Stimulated activated CD8-positive, alpha-beta memory T cell treated with anti-CD3 and anti-CD28 coated beads, Interleukin-7, amount 100 ng/mL, for 1 hour (primary cell): ENCODE results near the gene SPATA7.

ENCODE experiments used
- DNase-seq, 2 donors: peaks; one replicate each; pipeline ENCODE4 v3.0.0-alpha.2; 2020; ENCODE audit warnings: low read depth in 2 of 2

Gene SPATA7

DNA sequence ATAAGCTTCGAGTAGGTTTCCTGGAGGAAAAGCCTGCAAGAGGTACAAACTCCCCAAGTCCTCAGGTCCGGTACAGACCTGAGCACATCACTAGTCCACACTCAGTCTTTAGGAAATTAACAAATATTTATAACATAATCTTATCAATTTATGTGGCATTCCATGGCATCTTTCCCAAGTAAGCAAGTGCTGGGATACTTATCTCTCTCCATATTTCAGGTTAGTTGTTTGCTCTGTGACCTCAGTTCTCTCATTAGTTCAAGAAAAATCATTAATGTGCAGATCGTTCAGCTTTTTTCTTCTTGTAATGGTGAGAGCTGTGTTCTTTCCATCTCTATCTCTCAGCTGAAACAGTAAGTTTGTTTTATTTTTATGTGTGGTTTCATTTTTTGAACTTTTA is 34.7 kb downstream of the SPATA7 start:
- DNase-seq = no peak

- DNase-seq = no peak
These were observed 35.8 kb downstream of the SPATA7 start for GRCh38 chr14:88421286-88421685.

DNA sequence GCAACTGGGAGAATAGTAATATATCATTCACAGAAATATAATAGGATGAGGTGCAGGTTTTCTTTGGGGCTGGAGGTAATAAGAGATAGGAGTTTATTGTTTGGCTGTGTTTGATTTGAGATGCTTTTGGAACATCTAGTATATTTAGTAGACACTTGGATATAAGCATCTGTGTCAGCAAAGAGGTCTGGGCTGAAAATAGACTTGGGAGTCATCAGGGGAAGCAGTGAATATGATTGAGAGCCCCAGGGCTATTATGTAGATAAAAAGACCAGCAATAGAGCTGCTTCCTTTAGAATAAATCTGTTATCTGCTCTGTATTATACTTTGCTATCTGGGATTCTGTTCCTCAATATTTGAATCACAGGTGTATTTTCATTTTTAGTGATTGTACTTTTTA is 36.6 kb downstream of the SPATA7 start:
- DNase-seq = no peak

DNA sequence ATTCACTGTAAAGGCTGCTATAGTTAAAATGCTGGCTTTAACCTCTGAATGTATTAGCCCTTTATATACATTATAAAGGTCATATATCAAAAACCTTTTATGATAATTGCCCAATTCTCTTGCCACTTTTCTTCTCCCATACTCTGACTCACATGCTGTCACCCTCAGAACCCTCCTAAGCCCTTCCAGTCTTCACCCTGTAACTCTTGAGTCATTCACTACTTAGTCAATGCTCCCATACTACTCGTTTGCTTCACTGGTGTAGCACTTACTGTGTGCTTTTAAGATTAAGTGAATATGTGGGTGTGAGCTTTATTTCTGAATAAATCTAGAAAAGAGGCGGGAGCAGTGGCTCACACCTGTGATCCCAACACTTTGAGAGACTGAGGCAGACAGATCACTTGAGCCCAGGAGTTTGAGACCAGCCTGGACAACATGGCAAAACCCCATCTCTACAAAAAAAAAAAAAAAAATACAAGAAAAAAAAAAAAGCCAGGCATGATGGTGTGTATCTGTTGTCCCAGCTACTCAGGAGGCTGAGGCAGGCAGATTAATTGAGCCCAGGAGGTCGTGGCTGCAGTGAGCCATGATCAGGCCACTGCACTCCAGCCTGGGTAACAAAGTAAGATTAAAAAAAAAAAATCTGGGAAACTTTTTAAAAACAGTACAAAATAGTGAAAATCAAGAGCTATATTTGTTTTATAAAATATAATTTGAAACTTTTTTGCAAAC is 37.6 kb downstream of the SPATA7 start:
- no peak for DNase-seq

- DNase-seq = no peak
These were observed 39.1 kb downstream of the SPATA7 start for GRCh38 chr14:88424573-88424972.

DNA sequence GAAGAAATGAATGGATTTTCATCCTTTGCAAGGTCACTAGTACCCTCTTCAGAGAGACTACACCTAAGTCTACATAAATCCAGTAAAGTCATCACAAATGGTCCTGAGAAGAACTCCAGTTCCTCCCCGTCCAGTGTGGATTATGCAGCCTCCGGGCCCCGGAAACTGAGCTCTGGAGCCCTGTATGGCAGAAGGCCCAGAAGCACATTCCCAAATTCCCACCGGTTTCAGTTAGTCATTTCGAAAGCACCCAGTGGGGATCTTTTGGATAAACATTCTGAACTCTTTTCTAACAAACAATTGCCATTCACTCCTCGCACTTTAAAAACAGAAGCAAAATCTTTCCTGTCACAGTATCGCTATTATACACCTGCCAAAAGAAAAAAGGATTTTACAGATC is 40.8 kb downstream of the SPATA7 start:
- no peak for DNase-seq

DNA sequence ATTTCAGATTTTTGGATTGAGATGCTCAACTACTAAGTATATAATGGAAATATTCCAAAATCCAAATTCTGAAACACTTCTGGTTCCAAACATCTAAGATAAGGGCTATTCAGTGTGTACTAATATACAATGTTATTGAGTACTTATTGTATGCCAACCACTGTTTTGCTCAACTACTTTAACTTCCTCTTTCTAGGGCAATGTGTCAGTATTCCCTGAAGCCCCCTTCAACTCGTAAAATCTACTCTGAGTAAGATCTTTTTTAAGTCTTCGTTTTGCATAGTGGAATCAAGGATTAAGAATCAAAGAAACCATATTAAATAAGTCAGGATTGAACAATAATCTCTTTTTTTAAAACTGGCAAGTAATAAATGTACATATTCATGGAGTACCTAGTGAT is 45.5 kb downstream of the SPATA7 start:
- no peak for DNase-seq

- no peak for DNase-seq
These were observed 52.2 kb downstream of the SPATA7 start for GRCh38 chr14:88437658-88438057.

DNA sequence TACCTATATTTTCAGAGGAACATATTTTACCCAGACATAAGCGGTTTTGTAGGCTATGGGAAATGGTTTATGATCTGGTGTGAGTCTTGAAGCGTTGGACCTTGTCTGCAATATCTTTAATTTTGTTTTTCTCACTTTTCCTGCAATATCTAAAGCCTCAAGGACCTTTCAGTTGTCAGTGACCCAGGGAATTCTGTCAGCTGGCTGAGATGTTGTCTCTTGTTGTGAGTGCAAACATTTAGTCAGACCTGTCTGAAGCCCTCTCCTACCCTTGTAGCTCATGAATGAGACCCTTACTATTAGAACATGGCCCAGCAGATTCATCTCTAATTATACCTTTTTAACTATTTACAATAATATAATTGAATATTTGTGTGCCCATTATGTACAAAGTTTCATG is 53.6 kb downstream of the SPATA7 start:
- DNase-seq = no peak

GRCh38 chr14:88452231-88452630 is 66.8 kb downstream of the SPATA7 start:
- no peak for DNase-seq

DNA sequence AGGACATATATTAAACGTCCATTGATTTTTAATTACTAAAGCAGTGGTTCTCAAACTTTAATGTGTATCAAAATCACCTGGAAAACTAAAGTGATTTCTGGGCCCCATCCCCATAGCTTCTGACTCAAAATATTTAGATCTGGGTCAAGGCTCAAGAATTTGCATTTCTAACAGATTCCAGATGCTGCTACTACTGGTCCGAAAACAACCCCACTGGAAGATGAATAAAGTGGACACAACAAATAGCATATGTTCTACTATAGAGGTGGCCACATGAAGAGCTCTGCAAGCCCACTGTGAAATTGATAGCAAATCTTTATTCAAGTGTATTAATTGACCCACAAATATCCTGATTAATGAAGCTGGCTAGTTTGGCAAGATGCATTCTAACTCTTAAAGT is 69.4 kb downstream of the SPATA7 start:
- no peak for DNase-seq

DNA sequence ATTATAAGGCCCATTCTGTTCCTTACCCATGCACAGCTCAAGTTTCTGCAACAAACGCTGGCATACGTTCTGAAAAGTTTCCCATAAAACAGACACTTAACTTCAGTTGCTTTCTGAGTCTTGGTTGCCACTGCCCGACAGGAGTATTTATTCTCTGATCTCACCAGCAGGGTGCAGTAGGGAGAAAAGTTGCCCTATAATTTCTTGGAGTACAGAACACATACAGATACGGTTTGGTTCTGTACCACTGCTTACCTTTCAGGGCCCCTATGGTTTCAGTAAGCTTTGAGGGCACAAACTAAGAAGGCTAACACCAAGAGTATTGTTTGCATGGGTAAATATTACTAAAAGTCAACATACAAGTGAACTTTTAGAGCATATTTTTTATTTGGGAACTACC is 77.9 kb downstream of the SPATA7 start:
- DNase-seq = no peak

GRCh38 chr14:88468406-88468805 is 82.9 kb downstream of the SPATA7 start:
- no peak for DNase-seq

DNA sequence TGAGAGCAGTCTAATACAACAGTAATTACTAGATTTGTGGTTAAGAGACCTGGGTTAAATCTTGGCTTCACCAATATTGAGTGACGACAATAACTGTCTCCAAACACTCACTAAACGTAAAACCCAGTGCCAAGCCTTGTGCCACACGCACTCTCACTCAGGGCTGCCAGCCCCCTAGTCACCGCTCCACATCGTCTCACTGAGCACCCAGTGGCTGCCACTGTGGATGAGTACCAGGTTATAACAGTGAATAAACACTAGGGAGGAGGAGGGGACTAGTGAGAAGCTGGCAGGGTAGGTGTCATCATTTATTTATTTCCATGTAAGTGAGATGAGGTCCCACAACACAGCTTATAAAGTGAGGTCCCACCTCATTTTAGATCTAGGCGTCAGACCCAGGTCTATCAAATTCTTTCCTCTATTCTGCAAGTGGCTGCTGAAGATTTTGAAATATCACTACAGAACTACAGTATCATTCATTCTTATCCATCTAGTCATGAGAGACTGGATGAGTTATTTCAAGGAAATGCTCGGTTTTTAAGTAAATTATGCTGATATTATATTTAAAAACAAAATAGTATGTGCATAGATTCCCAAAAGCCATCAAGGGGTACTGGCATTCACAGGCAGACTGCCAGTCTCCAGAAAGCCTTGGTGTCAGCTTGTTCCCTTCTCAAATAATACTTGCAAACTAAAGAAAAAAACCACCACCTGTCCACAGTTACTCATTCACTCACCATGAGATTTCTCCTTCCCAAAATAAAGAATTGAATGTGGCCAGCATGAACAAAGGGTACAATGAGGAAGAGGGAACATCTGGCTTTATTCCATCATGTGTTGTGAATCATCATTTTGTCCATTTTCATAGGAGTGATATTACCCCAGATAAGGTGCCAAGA is 85.3 kb downstream of the SPATA7 start:
- no peak for DNase-seq

GRCh38 chr14:88473791-88474190 is 88.3 kb downstream of the SPATA7 start:
- DNase-seq = no peak

- DNase-seq = no peak
These were observed 90.8 kb downstream of the SPATA7 start for GRCh38 chr14:88476214-88476774.

GRCh38 chr14:88476825-88477224 is 91.4 kb downstream of the SPATA7 start:
- DNase-seq = no peak

GRCh38 chr14:88477513-88478250 is 92.2 kb downstream of the SPATA7 start:
- no peak for DNase-seq

- DNase-seq = no peak
These were observed 93.5 kb downstream of the SPATA7 start for GRCh38 chr14:88478931-88479330.

- DNase-seq = no peak
These were observed 94.1 kb downstream of the SPATA7 start for GRCh38 chr14:88479574-88479987.

DNA sequence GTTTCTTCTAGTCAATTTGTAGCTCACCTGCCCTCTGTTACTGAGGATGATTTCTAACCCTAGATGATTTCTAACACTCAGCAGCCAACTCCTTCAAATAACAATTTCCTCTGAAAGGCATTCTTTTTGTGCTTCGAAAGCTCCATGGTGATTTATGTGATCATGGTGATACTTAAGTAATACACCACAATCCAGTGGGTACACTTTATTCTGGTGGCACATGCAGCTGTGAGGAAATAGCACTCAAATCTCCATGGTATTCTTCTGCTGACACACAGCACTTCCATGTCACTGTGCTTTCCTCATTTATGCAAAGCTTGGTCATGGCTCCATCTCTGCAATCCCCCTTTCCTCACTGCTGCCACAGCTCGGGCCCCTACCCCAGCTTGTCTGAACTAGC is 95.6 kb downstream of the SPATA7 start:
- no peak for DNase-seq

DNA sequence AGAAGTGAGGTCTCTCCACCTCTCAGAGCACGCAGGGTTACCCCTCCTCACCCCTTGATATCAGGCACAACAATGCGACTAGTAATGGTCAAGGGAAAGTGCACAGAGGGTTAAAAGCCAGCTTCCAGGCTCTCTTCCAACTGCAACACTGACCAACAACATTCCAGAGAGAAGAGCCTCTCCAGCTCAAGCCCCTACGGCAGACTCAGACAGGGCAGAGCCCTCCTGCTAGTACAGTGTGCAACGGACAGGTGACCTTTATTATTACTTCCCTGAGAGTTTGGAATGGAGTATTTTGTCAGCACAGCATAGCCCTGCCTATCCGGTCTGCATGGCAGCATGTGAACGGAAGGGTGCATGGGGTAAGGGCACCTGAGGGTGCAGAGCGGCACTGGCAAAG is 96.3 kb downstream of the SPATA7 start:
- no peak for DNase-seq
